ENCODE results near the gene ARL17B. TPM values are rescaled to one million over a fixed set of nuclear protein-coding genes. Genes with fewer than 3 reads are reported as not detected.
"Not testable (repeated sequence)": the region's sequence is repeated elsewhere in the genome, so short reads cannot be mapped to it uniquely, and the experiment has no call there.

ARL17B gene
- total RNA-seq, 6 donors from 2014 or later = 7.8 to 47.1 (median 21.6) TPM

DNA sequence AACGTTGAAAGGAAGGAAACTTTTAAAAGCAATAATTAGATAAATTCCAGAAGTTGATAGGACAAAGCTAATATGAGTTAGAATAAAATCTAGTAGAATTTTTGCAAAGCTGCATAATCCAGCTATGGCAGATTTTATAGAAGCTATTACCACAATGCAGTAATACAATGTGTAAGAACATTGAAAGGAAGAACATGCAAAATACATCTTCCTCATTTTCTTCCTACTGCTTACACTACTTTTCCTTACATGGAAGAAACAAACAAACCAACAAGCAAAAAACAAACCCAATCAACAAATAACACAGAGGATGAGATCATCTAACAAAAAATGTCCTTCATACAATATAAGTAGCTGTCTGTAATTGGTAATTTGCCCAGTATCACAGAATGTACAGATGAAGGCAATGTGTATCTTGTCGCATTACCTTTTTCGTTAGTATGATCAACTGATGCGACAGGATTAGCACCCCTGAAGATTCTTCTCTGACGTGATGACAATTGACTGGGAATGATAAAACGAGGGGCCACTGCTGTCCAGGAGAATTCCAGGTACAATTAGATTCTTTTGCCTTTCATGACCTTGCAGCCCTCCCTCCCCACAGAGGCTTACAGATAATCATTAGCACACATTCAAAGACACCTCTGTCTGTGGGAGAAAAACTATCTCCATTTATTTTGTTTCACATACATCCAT is 87.9 kb downstream of the ARL17B start:
- no peak for ATAC-seq (ENCODE audit: low FRiP score in 2 of 2)
- 74 to 78% methylated on average over 6 of the region's 6 CpGs for WGBS, 2 donors

GRCh38 chr17:46270032-46270431 is 91.5 kb downstream of the ARL17B start:
- 54 to 66% methylated on average over 5 of the region's 5 CpGs for WGBS, 2 donors
- H3K9me3 ChIP-seq = no peaks in the 10 kb centered on the region
- H3K4me3 ChIP-seq = no peak overlapping the region
- TF ChIP-seq POLR2AphosphoS5 (IDR thresholded peaks at IDR 0.05) = no peak
- no peak for TF ChIP-seq EP300 (IDR thresholded peaks at IDR 0.05)
- TF ChIP-seq CTCF (IDR thresholded peaks at IDR 0.05) = no peak
- no peak for TF ChIP-seq POLR2A (IDR thresholded peaks at IDR 0.05)
- DNase-seq (no peak), ATAC-seq (ENCODE audit: low FRiP score in 2 of 2) (no peak)
- no peak overlapping the region for H3K27ac ChIP-seq
- H3K4me1 ChIP-seq = peaks cover 4 to 15% (median 6%) of the 10 kb centered on the region in 4 donors
- H3K27me3 ChIP-seq = no peaks in the 10 kb centered on the region
- no peaks in the 10 kb centered on the region for H3K36me3 ChIP-seq

More for the DNA sequence above, 87.9 kb downstream of the ARL17B start:
- TF ChIP-seq CTCF (IDR thresholded peaks at IDR 0.05) = no peak
- no peak for TF ChIP-seq POLR2A (IDR thresholded peaks at IDR 0.05)
- no peak for TF ChIP-seq POLR2AphosphoS5 (IDR thresholded peaks at IDR 0.05)
- no peak for TF ChIP-seq EP300 (IDR thresholded peaks at IDR 0.05)
- Histone ChIP-seq H3K27me3 (no peaks in the 10 kb centered on the region), H3K9me3 (no peaks in the 10 kb centered on the region), H3K27ac (no peak overlapping the region), H3K4me1 (no peaks in the 10 kb centered on the region), H3K36me3 (no peaks in the 10 kb centered on the region), H3K4me3 (no peak overlapping the region)
- DNase-seq = no peak

DNA sequence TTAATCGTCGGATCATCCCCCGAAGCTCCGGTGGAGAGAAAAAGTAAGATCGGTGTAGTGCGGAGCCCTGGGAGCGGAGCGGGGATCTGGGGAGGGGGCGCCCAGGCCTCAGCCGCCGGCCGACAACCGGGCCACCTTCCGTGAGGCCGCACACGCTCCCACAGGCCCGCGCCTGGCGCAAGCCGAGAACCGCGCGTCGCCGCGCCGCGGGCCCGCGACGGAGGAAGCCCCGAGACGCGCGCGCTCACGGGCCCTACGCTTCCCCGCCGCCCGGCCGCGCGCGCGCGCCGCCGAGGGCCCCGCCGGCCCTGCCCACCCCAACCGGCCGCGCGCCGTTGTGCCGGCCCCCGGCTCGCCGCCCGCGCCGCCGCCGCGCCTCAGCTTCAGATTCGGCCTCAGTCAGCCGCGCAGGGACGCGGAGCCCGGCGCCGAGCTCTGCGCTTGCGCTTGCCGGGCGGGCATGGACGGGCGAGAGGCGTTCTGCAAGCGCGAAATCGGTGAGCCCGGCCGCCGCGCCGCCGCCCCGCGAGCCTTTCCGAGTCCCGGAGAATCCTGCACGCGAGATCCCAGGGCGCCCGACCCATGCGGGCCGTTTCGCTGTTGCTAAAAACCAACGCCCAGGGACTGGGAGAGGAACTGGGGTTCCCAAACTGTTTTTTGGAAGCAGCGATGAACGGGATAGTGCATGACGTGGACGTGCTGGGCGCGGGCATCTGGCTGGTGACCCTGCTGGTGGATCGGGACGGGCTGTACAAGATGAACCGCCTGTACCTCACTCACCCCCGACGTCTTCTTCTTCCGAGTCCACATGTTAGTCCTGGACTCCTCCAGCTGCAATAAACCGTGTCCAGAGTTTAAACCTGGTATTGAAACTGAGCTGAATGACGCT is 94.7 kb downstream of the ARL17B start:
- Histone ChIP-seq H3K27ac (peak overlapping the region; percentile 85 to 94 (median 88)), H3K36me3 (no peaks in the 10 kb centered on the region), H3K9me3 (no peaks in the 10 kb centered on the region), H3K4me1 (peaks cover 4 to 15% (median 6%) of the 10 kb centered on the region in 4 donors), H3K27me3 (no peaks in the 10 kb centered on the region), H3K4me3 (peak overlapping the region; percentile 68 to 79 (median 75))
- peak; percentile 91 to 97 for ATAC-seq (ENCODE audit: low FRiP score in 2 of 2)
- no peak for TF ChIP-seq CTCF (IDR thresholded peaks at IDR 0.05)
- peak in 3 of 4 donors; percentile 34 to 73 (median 69) for TF ChIP-seq POLR2A (IDR thresholded peaks at IDR 0.05)
- no peak for TF ChIP-seq EP300 (IDR thresholded peaks at IDR 0.05)
- TF ChIP-seq POLR2AphosphoS5 (IDR thresholded peaks at IDR 0.05) = peak in 1 of 2 donors; percentile 41
- WGBS, 2 donors = 1% methylated on average over 27 to 29 of the region's 116 CpGs
- DNase-seq = peak; percentile 87 to 98

- Histone ChIP-seq H3K4me1 (peaks cover 4 to 15% (median 6%) of the 10 kb centered on the region in 4 donors), H3K4me3 (peak overlapping the region; percentile 22 to 79 (median 73)), H3K27ac (peak overlapping the region; percentile 80 to 94 (median 88))
- WGBS, 2 donors = 18 to 19% methylated on average over 18 to 21 of the region's 21 CpGs
- DNase-seq (peak in 1 of 2 donors; percentile 60), ATAC-seq (ENCODE audit: low FRiP score in 2 of 2) (peak in 1 of 2 donors; percentile 5)
- not testable (repeated sequence) for H3K36me3 ChIP-seq, H3K9me3 ChIP-seq, H3K27me3 ChIP-seq
Observed at GRCh38 chr17:46266063-46266655, 95.4 kb downstream of the ARL17B start.

All from upper lobe of left lung (tissue), 6 donors.